Ishikawa (cell line): ENCODE data around the gene TBC1D2B.

ENCODE experiments used
- CEBPB ChIP-seq: IDR thresholded peaks from 2 replicates; pipeline ENCODE4 v1.6.1; 2012
- CREB1 ChIP-seq: IDR thresholded peaks from 2 replicates; pipeline ENCODE4 v1.6.1; 2012; ENCODE audit warnings: low read depth
- EGR1 ChIP-seq: IDR thresholded peaks from 2 replicates; pipeline ENCODE4 v1.6.1; 2012
- EP300 ChIP-seq: IDR thresholded peaks from 2 replicates; pipeline ENCODE4 v1.6.1; 2012; ENCODE audit warnings: borderline replicate concordance
- FOXM1 ChIP-seq: IDR thresholded peaks from 2 replicates; pipeline ENCODE4 v1.6.1; 2012; ENCODE audit warnings: low read depth, borderline replicate concordance
- MAX ChIP-seq: IDR thresholded peaks from 2 replicates; pipeline ENCODE4 v1.6.1; 2012
- NFIC ChIP-seq: IDR thresholded peaks from 2 replicates; pipeline ENCODE4 v1.6.1; 2012
- RAD21 ChIP-seq: IDR thresholded peaks from 2 replicates; pipeline ENCODE4 v1.6.1; 2012; ENCODE audit warnings: low read depth
- REST ChIP-seq: IDR thresholded peaks from 2 replicates; pipeline ENCODE4 v1.6.1; 2012; ENCODE audit warnings: low read depth, mild to moderate bottlenecking
- TAF1 ChIP-seq: IDR thresholded peaks from 2 replicates; pipeline ENCODE4 v1.6.1; 2012; ENCODE audit warnings: low read depth, mild to moderate bottlenecking
- TCF12 ChIP-seq: IDR thresholded peaks from 2 replicates; pipeline ENCODE4 v1.6.1; 2012; ENCODE audit warnings: low read depth
- TEAD4 ChIP-seq: IDR thresholded peaks from 2 replicates; pipeline ENCODE4 v1.6.1; 2012
- USF1 ChIP-seq: IDR thresholded peaks from 2 replicates; pipeline ENCODE4 v1.6.1; 2012
- YY1 ChIP-seq: IDR thresholded peaks from 2 replicates; pipeline ENCODE4 v1.6.1; 2012; ENCODE audit warnings: low read depth
- ZBTB7A ChIP-seq: IDR thresholded peaks from 2 replicates; pipeline ENCODE4 v1.6.1; 2012; ENCODE audit warnings: low read depth

The TBC1D2B gene

GRCh38 chr15:78111788-78112187 lies 34.3 kb upstream of the TBC1D2B start:
- no peak for TF ChIP-seq CREB1
- no peak for TF ChIP-seq YY1
- TF ChIP-seq TEAD4 = no peak
- no peak for TF ChIP-seq REST
- TF ChIP-seq USF1 = no peak
- TF ChIP-seq EGR1 = no peak
- no peak for TF ChIP-seq TAF1
- TF ChIP-seq ZBTB7A = no peak
- TF ChIP-seq CEBPB = no peak
- TF ChIP-seq FOXM1 = no peak
- TF ChIP-seq MAX = no peak
- no peak for TF ChIP-seq RAD21
- TF ChIP-seq TCF12 = no peak
- TF ChIP-seq NFIC = no peak
- no peak for TF ChIP-seq EP300

GRCh38 chr15:78110916-78111475 lies 33.5 kb upstream of the TBC1D2B start:
- TF ChIP-seq TCF12 (no peak), CEBPB (no peak), FOXM1 (no peak), MAX (no peak), TEAD4 (no peak), EGR1 (no peak), ZBTB7A (no peak), REST (no peak)

GRCh38 chr15:78110096-78110495 lies 32.6 kb upstream of the TBC1D2B start:
- TF ChIP-seq YY1 = no peak
- TF ChIP-seq NFIC = no peak
- no peak for TF ChIP-seq RAD21
- no peak for TF ChIP-seq USF1
- TF ChIP-seq MAX = no peak
- TF ChIP-seq FOXM1 = no peak
- no peak for TF ChIP-seq REST

GRCh38 chr15:78109156-78109555 lies 31.6 kb upstream of the TBC1D2B start:
- no peak for TF ChIP-seq USF1
- TF ChIP-seq TAF1 = no peak
- no peak for TF ChIP-seq TEAD4
- no peak for TF ChIP-seq NFIC
- TF ChIP-seq CREB1 = no peak
